Hepatocyte (in vitro differentiated cells): Measurements from ENCODE around the gene SFMBT2. TPM values are rescaled to one million over a fixed set of nuclear protein-coding genes. Genes with fewer than 3 reads are reported as not detected.

Source experiments
- DNase-seq: peaks from one replicate; pipeline ENCODE4 v3.0.0-alpha.2; 2016; ENCODE audit warnings: low spot score
- H2AFZ ChIP-seq: fragments of 200-600 bp; sonication (generic); 2 replicates; pipeline ENCODE4 v1.6.0; 2016; ENCODE audit warnings: antibody characterized with exemption, mild to moderate bottlenecking
- H3K27ac ChIP-seq: fragments of 200-600 bp; sonication (generic); 2 replicates; pipeline ENCODE4 v1.5.1; 2016; ENCODE audit warnings: mild to moderate bottlenecking
- H3K27me3 ChIP-seq: fragments of 200-600 bp; sonication (generic); 2 replicates; pipeline ENCODE4 v1.6.1; 2016
- H3K36me3 ChIP-seq: fragments of 200-600 bp; sonication (generic); replicated peaks from 2 replicates; pipeline ENCODE4 v1.5.1; 2016; ENCODE audit warnings: low read depth; ENCODE audit not compliant: insufficient read depth
- H3K4me1 ChIP-seq: fragments of 200-600 bp; sonication (generic); 2 replicates; pipeline ENCODE4 v1.5.1; 2016; ENCODE audit warnings: mild to moderate bottlenecking, moderate library complexity; ENCODE audit not compliant: insufficient read depth
- H3K4me2 ChIP-seq: fragments of 200-600 bp; sonication (generic); 2 replicates; pipeline ENCODE4 v1.6.0; 2016
- H3K4me3 ChIP-seq: fragments of 200-600 bp; sonication (generic); 2 replicates; pipeline ENCODE4 v1.5.1; 2016; ENCODE audit warnings: mild to moderate bottlenecking
- H3K79me2 ChIP-seq: fragments of 200-600 bp; sonication (generic); 2 replicates; pipeline ENCODE4 v1.6.0; 2017; ENCODE audit warnings: mild to moderate bottlenecking
- H3K9me2 ChIP-seq: fragments of 200-600 bp; sonication (generic); replicated peaks from 2 replicates; pipeline ENCODE4 v1.6.0; 2017; ENCODE audit warnings: mild to moderate bottlenecking; ENCODE audit not compliant: insufficient read depth
- H3K9me3 ChIP-seq: fragments of 200-600 bp; sonication (generic); 2 replicates; pipeline ENCODE4 v1.5.1; 2016; ENCODE audit warnings: low read depth, mild to moderate bottlenecking
- H4K20me1 ChIP-seq: fragments of 200-600 bp; sonication (generic); 2 replicates; pipeline ENCODE4 v1.6.0; 2016; ENCODE audit warnings: mild to moderate bottlenecking; ENCODE audit not compliant: insufficient read depth, poor library complexity, severe bottlenecking
- EZH2 ChIP-seq: fragments of 200-600 bp; sonication (generic); IDR thresholded peaks from 2 replicates; pipeline ENCODE4 v1.6.1; 2016; ENCODE audit warnings: antibody characterized with exemption, mild to moderate bottlenecking, borderline replicate concordance
- EZH2phosphoT487 ChIP-seq: fragments of 200-600 bp; sonication (generic); IDR thresholded peaks from one replicate; pipeline ENCODE4 v1.6.1; 2018; ENCODE audit warnings: antibody characterized with exemption, mild to moderate bottlenecking, low read depth, moderate library complexity; ENCODE audit not compliant: unreplicated experiment, severe bottlenecking
- WGBS: methylation state at CpG from one replicate; pipeline ENCODE4 v1.1.6; 2016; ENCODE audit warnings: low lambda C conversion rate; ENCODE audit errors: missing lambda C conversion rate; 5-methylcytosine and 5-hydroxymethylcytosine counted together
- polyA plus RNA-seq: library from polyadenylated mRNA; unstranded; fragments of >200 nt; fragmentation: Nextera tagmentation; extraction: Ambion mirVana; gene quantifications from 2 replicates; pipeline ENCODE4 v1.2.1, GENCODE V29; 2016
- total RNA-seq: library from RNA; depleted of rRNA; stranded (reverse); fragments of >200 nt; gene quantifications from 2 replicates; pipeline ENCODE4 v1.2.3, GENCODE V29; 2014
- TF ChIP-seq, protein P1 (sequence below): fragments of 200-600 bp; sonication (generic); IDR thresholded peaks from 2 replicates; pipeline ENCODE4 v1.5.1; 2016; ENCODE audit warnings: antibody characterized with exemption, mild to moderate bottlenecking; ENCODE audit not compliant: poor library complexity

The SFMBT2 gene
- total and polyA plus RNA-seq, 2 experiments from 2014 or later: 1.1 to 3.8 TPM

DNA sequence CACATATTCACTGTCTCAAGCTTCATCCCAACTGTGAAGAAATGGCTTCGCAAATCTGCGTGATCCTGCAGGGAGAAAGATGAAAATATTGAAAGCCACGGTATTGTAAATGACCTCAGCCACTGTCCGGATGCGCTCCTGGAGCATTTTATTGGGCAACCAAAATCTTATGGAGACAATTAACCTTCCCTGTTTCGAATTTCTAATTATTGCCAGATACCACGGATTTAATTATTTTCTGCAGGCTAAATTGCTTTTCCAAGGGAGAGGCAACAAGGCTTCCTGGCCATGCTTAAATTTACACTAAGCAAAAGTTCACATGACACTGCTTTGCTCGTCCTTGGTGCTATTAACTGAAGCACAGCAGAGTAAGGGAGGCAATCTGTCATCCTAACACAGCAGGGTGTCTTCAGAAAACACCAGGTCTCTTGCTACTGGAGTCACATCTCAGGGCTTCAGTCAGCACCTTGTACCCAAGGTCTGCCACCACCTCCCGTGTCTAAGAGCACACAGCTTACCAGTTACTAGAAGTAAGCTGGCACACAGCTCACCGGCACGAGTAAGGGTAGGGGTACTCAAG is 162.2 kb downstream of the SFMBT2 start:
- no peaks in the 10 kb centered on the region for H3K36me3 ChIP-seq
- no peaks in the 10 kb centered on the region for H4K20me1 ChIP-seq
- no peak for DNase-seq
- no peak overlapping the region for H3K4me3 ChIP-seq
- H3K27me3 ChIP-seq: no peaks in the 10 kb centered on the region
- no peaks in the 10 kb centered on the region for H3K9me2 ChIP-seq
- no peaks in the 10 kb centered on the region for H3K9me3 ChIP-seq
- H3K4me1 ChIP-seq: no peaks in the 10 kb centered on the region
- H3K27ac ChIP-seq: no peak overlapping the region
- no peaks in the 10 kb centered on the region for H3K79me2 ChIP-seq
- no peak overlapping the region for H2AFZ ChIP-seq
- H3K4me2 ChIP-seq: no peak overlapping the region
- 73% methylated on average over 11 of the region's 11 CpGs for WGBS
- TF ChIP-seq, protein P1, sequence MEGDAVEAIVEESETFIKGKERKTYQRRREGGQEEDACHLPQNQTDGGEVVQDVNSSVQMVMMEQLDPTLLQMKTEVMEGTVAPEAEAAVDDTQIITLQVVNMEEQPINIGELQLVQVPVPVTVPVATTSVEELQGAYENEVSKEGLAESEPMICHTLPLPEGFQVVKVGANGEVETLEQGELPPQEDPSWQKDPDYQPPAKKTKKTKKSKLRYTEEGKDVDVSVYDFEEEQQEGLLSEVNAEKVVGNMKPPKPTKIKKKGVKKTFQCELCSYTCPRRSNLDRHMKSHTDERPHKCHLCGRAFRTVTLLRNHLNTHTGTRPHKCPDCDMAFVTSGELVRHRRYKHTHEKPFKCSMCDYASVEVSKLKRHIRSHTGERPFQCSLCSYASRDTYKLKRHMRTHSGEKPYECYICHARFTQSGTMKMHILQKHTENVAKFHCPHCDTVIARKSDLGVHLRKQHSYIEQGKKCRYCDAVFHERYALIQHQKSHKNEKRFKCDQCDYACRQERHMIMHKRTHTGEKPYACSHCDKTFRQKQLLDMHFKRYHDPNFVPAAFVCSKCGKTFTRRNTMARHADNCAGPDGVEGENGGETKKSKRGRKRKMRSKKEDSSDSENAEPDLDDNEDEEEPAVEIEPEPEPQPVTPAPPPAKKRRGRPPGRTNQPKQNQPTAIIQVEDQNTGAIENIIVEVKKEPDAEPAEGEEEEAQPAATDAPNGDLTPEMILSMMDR: no peak
- TF ChIP-seq EZH2phosphoT487 (no peak), EZH2 (no peak)

DNA sequence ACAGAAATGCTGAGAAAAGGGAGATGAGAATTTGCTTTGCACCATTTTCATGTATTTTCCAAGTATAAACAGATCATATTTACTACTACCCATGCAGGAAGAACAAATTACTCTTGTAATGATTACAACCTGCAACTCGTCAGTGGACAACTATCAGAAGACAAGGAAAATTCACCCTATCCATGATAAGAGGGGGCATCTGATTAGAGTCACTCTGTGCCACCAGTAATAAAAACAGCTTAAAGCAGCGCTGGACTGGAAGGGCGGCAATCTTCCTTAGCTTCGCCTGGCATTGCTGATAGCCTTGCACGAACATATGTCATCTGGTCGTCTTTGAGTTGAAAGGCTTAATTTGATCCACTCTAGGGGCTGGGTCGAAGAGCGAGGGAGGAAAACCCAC is 162.7 kb downstream of the SFMBT2 start:
- Histone ChIP-seq H3K27me3 (no peaks in the 10 kb centered on the region), H3K9me2 (no peaks in the 10 kb centered on the region), H3K4me3 (no peak overlapping the region), H3K4me1 (no peaks in the 10 kb centered on the region), H3K79me2 (no peaks in the 10 kb centered on the region), H3K27ac (no peak overlapping the region), H4K20me1 (no peaks in the 10 kb centered on the region), H3K36me3 (no peaks in the 10 kb centered on the region), H3K4me2 (no peak overlapping the region), H2AFZ (no peak overlapping the region), H3K9me3 (no peaks in the 10 kb centered on the region)
- TF ChIP-seq EZH2phosphoT487 (no peak), EZH2 (no peak)
- TF ChIP-seq, protein P1: no peak
- no peak for DNase-seq
- WGBS: 62% methylated on average over 8 of the region's 8 CpGs

DNA sequence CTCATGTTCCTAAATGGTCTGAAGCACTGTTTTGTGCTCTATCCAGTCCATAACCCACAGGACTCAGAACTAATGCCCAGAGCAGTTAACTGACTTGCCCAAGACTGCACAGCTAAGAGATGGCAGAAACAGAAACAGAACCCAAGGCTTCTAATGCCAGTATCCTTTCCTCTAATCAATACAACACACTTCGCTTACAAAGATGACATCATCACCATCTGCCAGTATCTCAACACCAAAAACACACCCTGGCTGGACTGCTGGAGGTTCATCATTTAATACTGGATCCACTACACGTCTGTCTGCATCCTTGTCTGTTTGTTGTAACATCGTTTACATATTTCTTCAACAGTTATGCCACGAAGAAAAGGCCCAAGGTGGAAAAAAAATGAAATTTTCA is 165.3 kb downstream of the SFMBT2 start:
- no peak for DNase-seq
- Histone ChIP-seq H3K79me2 (no peaks in the 10 kb centered on the region), H3K9me3 (no peaks in the 10 kb centered on the region), H3K4me1 (no peaks in the 10 kb centered on the region), H3K27ac (peak overlapping the region; percentile 61), H2AFZ (no peak overlapping the region), H3K9me2 (no peaks in the 10 kb centered on the region), H4K20me1 (no peaks in the 10 kb centered on the region), H3K4me2 (no peak overlapping the region), H3K4me3 (no peak overlapping the region), H3K36me3 (no peaks in the 10 kb centered on the region), H3K27me3 (no peaks in the 10 kb centered on the region)
- TF ChIP-seq, protein P1: no peak
- TF ChIP-seq EZH2phosphoT487: no peak
- WGBS: 86% methylated on average over 4 of the region's 4 CpGs

DNA sequence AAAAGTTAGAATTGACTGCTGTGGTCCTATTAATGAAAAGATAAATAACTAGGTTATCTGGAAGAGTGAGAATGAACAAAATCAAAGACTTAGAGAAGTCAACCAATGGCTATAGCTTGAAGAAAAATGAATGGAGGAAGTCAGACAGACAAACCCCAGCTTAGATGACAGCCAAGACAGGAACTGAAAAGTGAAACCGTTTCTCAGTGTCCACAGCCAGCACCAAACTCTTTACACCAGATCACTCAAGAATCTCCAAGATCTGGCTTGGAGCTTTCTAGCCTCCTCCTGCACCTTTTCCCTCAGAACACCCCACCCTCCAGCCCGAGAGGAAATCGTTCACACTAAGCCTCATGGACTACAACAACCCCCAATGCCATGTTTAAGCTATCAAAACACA is 167.0 kb downstream of the SFMBT2 start:
- Histone ChIP-seq H3K79me2 (no peaks in the 10 kb centered on the region), H3K27ac (no peak overlapping the region), H3K36me3 (no peaks in the 10 kb centered on the region), H3K27me3 (no peaks in the 10 kb centered on the region), H3K4me3 (no peak overlapping the region), H3K9me2 (no peaks in the 10 kb centered on the region), H3K4me2 (no peak overlapping the region), H3K4me1 (no peaks in the 10 kb centered on the region), H4K20me1 (no peaks in the 10 kb centered on the region), H2AFZ (no peak overlapping the region), H3K9me3 (no peaks in the 10 kb centered on the region)
- DNase-seq: no peak
- 52% methylated on average over 3 of the region's 3 CpGs for WGBS
- TF ChIP-seq, protein P1: no peak
- TF ChIP-seq EZH2 (no peak), EZH2phosphoT487 (no peak)
